Glutamatergic neuron (in vitro differentiated cells): ENCODE results near the gene UST. TPM values are rescaled to one million over a fixed set of nuclear protein-coding genes. Genes with fewer than 3 reads are reported as not detected.

ENCODE experiments used
- DNase-seq: peaks from one replicate; pipeline ENCODE4 v3.0.0; 2022
- H3K27ac Mint-ChIP-seq: one replicate; pipeline ENCODE4 v1.8.0; 2020; ENCODE audit warnings: mild to moderate bottlenecking, mixed read lengths, inconsistent platforms; ENCODE audit not compliant: unreplicated experiment
- H3K27me3 Mint-ChIP-seq: one replicate; pipeline ENCODE4 v1.8.0; 2020; ENCODE audit warnings: mild to moderate bottlenecking, moderate library complexity, mixed read lengths, inconsistent platforms; ENCODE audit not compliant: unreplicated experiment
- H3K36me3 Mint-ChIP-seq: one replicate; pipeline ENCODE4 v1.8.0; 2020; ENCODE audit warnings: mild to moderate bottlenecking, mixed read lengths, inconsistent platforms; ENCODE audit not compliant: unreplicated experiment
- H3K4me1 Mint-ChIP-seq: one replicate; pipeline ENCODE4 v1.8.0; 2020; ENCODE audit warnings: mild to moderate bottlenecking, low read depth, mixed read lengths, inconsistent platforms; ENCODE audit not compliant: unreplicated experiment
- H3K4me3 Mint-ChIP-seq: one replicate; pipeline ENCODE4 v1.8.0; 2020; ENCODE audit warnings: mild to moderate bottlenecking, mixed read lengths, inconsistent platforms; ENCODE audit not compliant: unreplicated experiment
- H3K9me3 Mint-ChIP-seq: one replicate; pipeline ENCODE4 v1.8.0; 2020; ENCODE audit warnings: mild to moderate bottlenecking, moderate library complexity, mixed read lengths, inconsistent platforms; ENCODE audit not compliant: unreplicated experiment
- CTCF ChIP-seq: fragments of 200-600 bp; sonication (generic); IDR thresholded peaks from one replicate; pipeline ENCODE4 v1.5.0; 2021; ENCODE audit not compliant: partially characterized antibody, unreplicated experiment
- total RNA-seq: library from RNA; stranded (reverse); fragmentation: NEBNext Ultra II Directional; extraction: Animal tissue kit (Norgen Biotek cat#: 25700); gene quantifications from one replicate; pipeline ENCODE4 v1.2.1, GENCODE V29; 2021; ENCODE audit not compliant: unreplicated experiment

Gene UST
- total RNA-seq, 1 donor from 2014 or later, result 11.2 TPM

- Mint-ChIP-seq H3K36me3 (no peaks in the 10 kb centered on the region), H3K9me3 (peaks cover 2% of the 10 kb centered on the region), H3K4me3 (no peak overlapping the region), H3K27ac (no peak overlapping the region), H3K4me1 (no peaks in the 10 kb centered on the region), H3K27me3 (no peaks in the 10 kb centered on the region)
- no peak for DNase-seq
- TF ChIP-seq CTCF, result no peak
Measured at GRCh38 chr6:148990403-148990802, 243.6 kb downstream of the UST start.

GRCh38 chr6:148996815-148997214, 250.0 kb downstream of the UST start:
- TF ChIP-seq CTCF, result no peak
- no peak overlapping the region for H3K27ac Mint-ChIP-seq
- no peak for DNase-seq
- no peaks in the 10 kb centered on the region for H3K27me3 Mint-ChIP-seq
- H3K4me3 Mint-ChIP-seq, result no peak overlapping the region
- peaks cover 5% of the 10 kb centered on the region for H3K36me3 Mint-ChIP-seq
- H3K9me3 Mint-ChIP-seq, result peaks cover 2% of the 10 kb centered on the region
- H3K4me1 Mint-ChIP-seq, result no peaks in the 10 kb centered on the region

GRCh38 chr6:148997865-148998264, 251.0 kb downstream of the UST start:
- H3K27me3 Mint-ChIP-seq, result no peaks in the 10 kb centered on the region
- H3K9me3 Mint-ChIP-seq, result peaks cover 2% of the 10 kb centered on the region
- TF ChIP-seq CTCF, result no peak
- H3K4me3 Mint-ChIP-seq, result no peak overlapping the region
- peaks cover 5% of the 10 kb centered on the region for H3K36me3 Mint-ChIP-seq
- H3K27ac Mint-ChIP-seq, result no peak overlapping the region
- no peak for DNase-seq
- H3K4me1 Mint-ChIP-seq, result no peaks in the 10 kb centered on the region

GRCh38 chr6:148998704-148999103, 251.9 kb downstream of the UST start:
- Mint-ChIP-seq H3K27me3 (no peaks in the 10 kb centered on the region), H3K36me3 (peaks cover 5% of the 10 kb centered on the region), H3K9me3 (peaks cover 2% of the 10 kb centered on the region), H3K4me3 (no peak overlapping the region), H3K4me1 (no peaks in the 10 kb centered on the region), H3K27ac (no peak overlapping the region)
- no peak for DNase-seq
- no peak for TF ChIP-seq CTCF

GRCh38 chr6:148999501-148999900, 252.7 kb downstream of the UST start:
- H3K27ac Mint-ChIP-seq, result no peak overlapping the region
- H3K36me3 Mint-ChIP-seq, result peaks cover 5% of the 10 kb centered on the region
- TF ChIP-seq CTCF, result no peak

More at GRCh38 chr6:148999501-148999900, 252.7 kb downstream of the UST start:
- Mint-ChIP-seq H3K4me3 (no peak overlapping the region), H3K27me3 (no peaks in the 10 kb centered on the region), H3K4me1 (no peaks in the 10 kb centered on the region), H3K9me3 (peaks cover 2% of the 10 kb centered on the region)
- DNase-seq, result no peak
